Keratinocyte (primary cell): ENCODE measurements around the gene MTF1. TPM values are rescaled to one million over a fixed set of nuclear protein-coding genes. Genes with fewer than 3 reads are reported as not detected.
A peak's percentile ranks its signal among the peaks of the same experiment; 100 is the strongest.

ENCODE experiments used
- DNase-seq: peaks from one replicate; pipeline ENCODE4 v3.0.0-alpha.2; 2011; ENCODE audit warnings: low read depth, missing footprints, low spot score
- FAIRE-seq: peaks from 2 replicates; lab custom pipeline; 2011; peaks lifted over from hg19 to GRCh38; lab: Jason Lieb, UNC
- H2AFZ ChIP-seq: 2 replicates; pipeline ENCODE4 v1.6.0; 2012; ENCODE audit warnings: low read length, control low read depth, inconsistent platforms; ENCODE audit not compliant: control insufficient read depth
- H3K27ac ChIP-seq: 2 replicates; pipeline ENCODE4 v1.5.1; 2011; ENCODE audit warnings: low read length; ENCODE audit not compliant: control insufficient read depth, insufficient read depth
- H3K27me3 ChIP-seq: 3 replicates; pipeline ENCODE4 v1.6.0; 2011; ENCODE audit warnings: low read length; ENCODE audit not compliant: control insufficient read depth, insufficient read depth; ENCODE audit errors: extremely low read depth
- H3K36me3 ChIP-seq, 2 experiments: 2 replicates in 1 of 2; 3 replicates in 1 of 2; pipeline ENCODE4 v1.5.1; 2011; ENCODE audit warnings: low read length in 2 of 2, mild to moderate bottlenecking in 1 of 2; ENCODE audit not compliant: control insufficient read depth in 2 of 2, insufficient read depth in 2 of 2; ENCODE audit errors: extremely low read depth in 1 of 2
- H3K4me1 ChIP-seq: 3 replicates; pipeline ENCODE4 v1.5.1; 2011; ENCODE audit warnings: low read length; ENCODE audit not compliant: control insufficient read depth, insufficient read depth; ENCODE audit errors: extremely low read depth
- H3K4me2 ChIP-seq: 3 replicates; pipeline ENCODE4 v1.6.0; 2011; ENCODE audit warnings: low read depth, low read length; ENCODE audit not compliant: control insufficient read depth, insufficient read depth; ENCODE audit errors: extremely low read depth
- H3K4me3 ChIP-seq, 3 experiments: fragments of 200-600 bp in 1 of 3; sonication (generic) in 1 of 3; 2 replicates in 2 of 3; 3 replicates in 1 of 3; pipeline ENCODE4 v1.5.1; 2011 to 2016; ENCODE audit warnings: low read length in 3 of 3, mild to moderate bottlenecking in 3 of 3, control low read depth in 2 of 3, inconsistent platforms in 1 of 3, low read depth in 1 of 3, mixed read lengths in 1 of 3, mixed run types in 1 of 3, moderate library complexity in 1 of 3; ENCODE audit not compliant: control insufficient read depth in 2 of 3, insufficient read depth in 2 of 3; ENCODE audit errors: extremely low read depth in 1 of 3
- H3K79me2 ChIP-seq: 2 replicates; pipeline ENCODE4 v1.6.0; 2012; ENCODE audit warnings: low read length; ENCODE audit not compliant: control insufficient read depth, insufficient read depth
- H3K9ac ChIP-seq: 3 replicates; pipeline ENCODE4 v1.6.0; 2011; ENCODE audit warnings: low read length; ENCODE audit not compliant: control insufficient read depth, insufficient read depth; ENCODE audit errors: extremely low read depth
- H3K9me1 ChIP-seq: 3 replicates; pipeline ENCODE4 v1.6.0; 2011; ENCODE audit warnings: low read length; ENCODE audit not compliant: control insufficient read depth, insufficient read depth; ENCODE audit errors: extremely low read depth
- H3K9me3 ChIP-seq: 2 replicates; pipeline ENCODE4 v1.5.1; 2012; ENCODE audit warnings: low read depth, low read length; ENCODE audit not compliant: control insufficient read depth
- H4K20me1 ChIP-seq: 3 replicates; pipeline ENCODE4 v1.6.0; 2011; ENCODE audit warnings: low read length; ENCODE audit not compliant: control insufficient read depth, insufficient read depth; ENCODE audit errors: extremely low read depth
- EZH2 ChIP-seq: IDR thresholded peaks from one replicate; pipeline ENCODE4 v1.6.1; 2012; ENCODE audit warnings: inconsistent platforms, mild to moderate bottlenecking, low read length, moderate library complexity
- dilution Hi-C: fragments of 300-500 bp; cut with MboI; formaldehyde crosslinking; loops from one replicate; pipeline ENCODE4 v1.7.0; 2020; ENCODE audit warnings: low sequenced_read_pairs; ENCODE audit not compliant: extremely low pct_ligation_motif_present
- polyA plus RNA-seq, 5 experiments: library from polyadenylated mRNA; depleted of rRNA in 3 of 5; stranded (reverse) in 3 of 5; stranded (forward) in 1 of 5; unstranded in 1 of 5; fragments of >200 nt; gene quantifications; 1 replicate in 1 of 5; 2 replicates in 3 of 5; 3 replicates in 1 of 5; pipeline versions ENCODE4 v1.2.1 to v1.2.3, GENCODE V29; 2011 to 2012; ENCODE audit warnings: missing spikeins in 2 of 5, low read depth in 1 of 5, low replicate concordance in 1 of 5
- TF ChIP-seq, protein P1 (sequence below), 3 experiments: IDR thresholded peaks in 1 of 3; conservative IDR thresholded peaks in 1 of 3; optimal IDR thresholded peaks in 1 of 3; 2 replicates in 2 of 3; 3 replicates in 1 of 3; pipeline versions ENCODE3 to v1.5.1; 2011; ENCODE audit warnings: low read length in 3 of 3, mild to moderate bottlenecking in 3 of 3, moderate library complexity in 2 of 3, control low read depth in 1 of 3, inconsistent platforms in 1 of 3; ENCODE audit not compliant: insufficient read depth in 2 of 3; ENCODE audit errors: extremely low read depth in 1 of 3

Gene MTF1
- polyA plus RNA-seq, 1 donor (not counting 4 experiments of a cell fraction or from before 2014, with no cell fraction given) = 13.1 TPM

DNA sequence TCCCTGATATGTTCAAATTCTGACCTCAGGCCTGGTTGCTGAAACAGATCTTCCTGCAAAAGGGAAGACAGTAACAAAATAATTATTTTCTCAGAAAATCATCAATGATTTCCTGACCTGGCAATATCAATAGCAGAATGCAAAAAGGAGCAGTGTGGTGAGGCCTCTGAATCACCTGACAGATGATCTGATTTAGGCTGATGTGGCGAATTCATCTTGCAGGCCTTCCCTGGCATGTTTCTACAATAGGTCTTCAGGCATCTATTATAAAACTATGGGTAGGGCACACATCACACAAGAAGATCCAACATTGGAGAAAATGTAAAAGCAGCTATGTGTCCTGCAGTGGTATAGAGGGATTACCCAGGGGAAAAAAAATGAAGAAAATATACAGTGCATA lies 7.1 kb upstream of the MTF1 start:
- no peak overlapping the region for H2AFZ ChIP-seq
- H3K27me3 ChIP-seq = no peaks in the 10 kb centered on the region
- peaks cover 25% of the 10 kb centered on the region for H3K4me1 ChIP-seq
- peak overlapping the region; percentile 65 for H3K9ac ChIP-seq
- TF ChIP-seq, protein P1, sequence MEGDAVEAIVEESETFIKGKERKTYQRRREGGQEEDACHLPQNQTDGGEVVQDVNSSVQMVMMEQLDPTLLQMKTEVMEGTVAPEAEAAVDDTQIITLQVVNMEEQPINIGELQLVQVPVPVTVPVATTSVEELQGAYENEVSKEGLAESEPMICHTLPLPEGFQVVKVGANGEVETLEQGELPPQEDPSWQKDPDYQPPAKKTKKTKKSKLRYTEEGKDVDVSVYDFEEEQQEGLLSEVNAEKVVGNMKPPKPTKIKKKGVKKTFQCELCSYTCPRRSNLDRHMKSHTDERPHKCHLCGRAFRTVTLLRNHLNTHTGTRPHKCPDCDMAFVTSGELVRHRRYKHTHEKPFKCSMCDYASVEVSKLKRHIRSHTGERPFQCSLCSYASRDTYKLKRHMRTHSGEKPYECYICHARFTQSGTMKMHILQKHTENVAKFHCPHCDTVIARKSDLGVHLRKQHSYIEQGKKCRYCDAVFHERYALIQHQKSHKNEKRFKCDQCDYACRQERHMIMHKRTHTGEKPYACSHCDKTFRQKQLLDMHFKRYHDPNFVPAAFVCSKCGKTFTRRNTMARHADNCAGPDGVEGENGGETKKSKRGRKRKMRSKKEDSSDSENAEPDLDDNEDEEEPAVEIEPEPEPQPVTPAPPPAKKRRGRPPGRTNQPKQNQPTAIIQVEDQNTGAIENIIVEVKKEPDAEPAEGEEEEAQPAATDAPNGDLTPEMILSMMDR (optimal IDR thresholded peaks at IDR 0.05 in 1 of 3, IDR thresholded peaks at IDR 0.05 in 1 of 3, conservative IDR thresholded peaks at IDR 0.05 in 1 of 3; ENCODE audit: extremely low read depth in 1 of 3, insufficient read depth in 2 of 3, low read length in 3 of 3) = no peak
- TF ChIP-seq EZH2 = no peak
- H4K20me1 ChIP-seq = no peaks in the 10 kb centered on the region
- H3K9me3 ChIP-seq = no peaks in the 10 kb centered on the region
- DNase-seq (no peak), FAIRE-seq (no peak)
- H3K79me2 ChIP-seq = no peaks in the 10 kb centered on the region
- no peak overlapping the region for H3K4me2 ChIP-seq
- dilution Hi-C loops = no loop called here
- H3K36me3 ChIP-seq = no peaks in the 10 kb centered on the region
- H3K4me3 ChIP-seq = no peak overlapping the region
- H3K27ac ChIP-seq = peak overlapping the region; percentile 91
- H3K9me1 ChIP-seq = no peaks in the 10 kb centered on the region

DNA sequence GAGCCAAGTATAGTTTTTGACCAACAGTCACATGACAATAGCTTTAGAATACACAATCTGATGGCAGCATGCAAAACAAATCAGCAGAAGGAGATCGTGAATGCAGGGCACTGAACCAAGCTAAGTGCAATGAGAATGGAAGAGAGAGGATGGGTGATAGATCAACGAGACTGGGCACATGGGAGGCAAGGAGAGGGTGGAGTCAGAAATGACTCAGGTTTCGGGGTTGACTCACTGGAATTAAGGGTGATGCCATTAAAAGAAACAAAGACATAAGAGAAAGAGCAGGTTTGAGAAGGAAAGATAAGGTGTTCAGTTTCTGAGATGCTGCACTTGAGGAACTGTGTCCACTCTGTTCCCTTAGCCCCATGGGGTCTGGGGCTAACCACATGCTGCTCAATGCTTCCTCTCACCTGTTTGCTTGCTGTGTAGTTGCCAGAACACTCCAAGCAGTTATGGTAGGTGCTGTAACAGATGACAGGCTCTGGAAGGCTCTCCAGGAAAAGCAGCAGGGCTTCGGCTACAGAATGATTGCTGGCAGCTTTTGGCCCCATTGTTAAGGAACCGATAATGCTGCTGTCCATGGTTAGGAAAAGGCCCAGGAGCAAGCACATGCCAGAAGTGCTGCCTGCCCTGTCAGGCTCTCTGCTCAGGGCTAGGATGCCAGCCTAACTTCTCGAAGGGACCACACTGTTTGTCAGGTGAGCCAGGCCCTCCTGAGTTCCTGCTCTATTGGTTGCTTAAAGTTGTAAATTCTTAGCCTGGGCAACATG lies 6.1 kb upstream of the MTF1 start:
- H3K9ac ChIP-seq = peak overlapping the region; percentile 65
- no peak for TF ChIP-seq EZH2
- TF ChIP-seq, protein P1 (optimal IDR thresholded peaks at IDR 0.05 in 1 of 3, IDR thresholded peaks at IDR 0.05 in 1 of 3, conservative IDR thresholded peaks at IDR 0.05 in 1 of 3; ENCODE audit: extremely low read depth in 1 of 3, insufficient read depth in 2 of 3, low read length in 3 of 3) = no peak
- peak overlapping the region; percentile 40 for H3K4me2 ChIP-seq
- dilution Hi-C loops = no loop called here
- H3K79me2 ChIP-seq = no peaks in the 10 kb centered on the region
- peaks cover 33% of the 10 kb centered on the region for H3K4me1 ChIP-seq
- peak; percentile 97 for FAIRE-seq
- no peak overlapping the region for H2AFZ ChIP-seq
- H3K9me3 ChIP-seq = no peaks in the 10 kb centered on the region
- peak; percentile 49 for DNase-seq
- H3K27ac ChIP-seq = peak overlapping the region; percentile 91
- H3K9me1 ChIP-seq = no peaks in the 10 kb centered on the region
- no peaks in the 10 kb centered on the region for H3K36me3 ChIP-seq
- no peaks in the 10 kb centered on the region for H4K20me1 ChIP-seq
- H3K4me3 ChIP-seq = no peak overlapping the region
- no peaks in the 10 kb centered on the region for H3K27me3 ChIP-seq
